OCI-LY3 (cell line): ENCODE results near the gene GALNT14.

Experiments used
- H2AFZ ChIP-seq: fragments of 200-600, 300-600 bp; shearing (Covaris generic); 2 replicates; pipeline ENCODE4 v1.6.0; 2014; ENCODE audit warnings: antibody characterized with exemption, low read depth, low read length
- H3K27ac ChIP-seq: fragments of 200-600, 300-600 bp; sonication (generic); 2 replicates; pipeline ENCODE4 v1.5.1; 2014; ENCODE audit warnings: mild to moderate bottlenecking, low read length, moderate library complexity, mixed read lengths
- H3K27me3 ChIP-seq: fragments of 200-600, 300-600 bp; sonication (generic); 2 replicates; pipeline ENCODE4 v1.6.1; 2014; ENCODE audit warnings: low read depth, low read length, mixed read lengths
- H3K36me3 ChIP-seq: fragments of 200-600, 300-600 bp; sonication (generic); replicated peaks from 2 replicates; pipeline ENCODE3; 2014; ENCODE audit warnings: low read depth, low read length, mixed read lengths
- H3K4me1 ChIP-seq: fragments of 300-600, 200-600 bp; sonication (generic); 2 replicates; pipeline ENCODE4 v1.6.1; 2014; ENCODE audit warnings: low read length, mixed read lengths
- H3K4me2 ChIP-seq: fragments of 200-600, 300-600 bp; sonication (generic); 2 replicates; pipeline ENCODE4 v1.6.1; 2014; ENCODE audit warnings: low read length, mixed read lengths
- H3K4me3 ChIP-seq: fragments of 300-600, 200-600 bp; sonication (generic); 2 replicates; pipeline ENCODE4 v1.5.1; 2014; ENCODE audit warnings: antibody characterized with exemption, mild to moderate bottlenecking, low read length, moderate library complexity
- H3K79me2 ChIP-seq: fragments of 300-600, 200-600 bp; shearing (Covaris generic); 2 replicates; pipeline ENCODE4 v1.6.1; 2014; ENCODE audit warnings: mild to moderate bottlenecking, low read length, mixed read lengths
- H3K9ac ChIP-seq: fragments of 300-600, 200-600 bp; shearing (Covaris generic); 2 replicates; pipeline ENCODE4 v1.6.0; 2014; ENCODE audit warnings: mild to moderate bottlenecking, low read length, moderate library complexity
- H3K9me3 ChIP-seq: fragments of 200-600, 300-600 bp; shearing (Covaris generic); 2 replicates; pipeline ENCODE4 v1.6.1; 2014; ENCODE audit warnings: low read length, mixed read lengths; ENCODE audit not compliant: insufficient read depth
- H4K20me1 ChIP-seq: fragments of 200-600, 300-600 bp; sonication (generic); 2 replicates; pipeline ENCODE4 v1.6.1; 2016; ENCODE audit warnings: low read length, mixed read lengths; ENCODE audit not compliant: insufficient read depth
- CTCF ChIP-seq: fragments of 200-600, 300-600 bp; sonication (generic); IDR thresholded peaks from 2 replicates; pipeline ENCODE4 v1.5.1; 2014; ENCODE audit warnings: antibody characterized with exemption, low read length, low read depth
- EZH2phosphoT487 ChIP-seq: fragments of 200-600 bp; shearing (Covaris generic); IDR thresholded peaks from 2 replicates; pipeline ENCODE4 v1.6.1; 2018; ENCODE audit warnings: antibody characterized with exemption, mixed run types, low read depth

Gene GALNT14

GRCh38 chr2:31136000-31136399, 2.2 kb downstream of the GALNT14 start:
- Histone ChIP-seq H4K20me1 (peaks cover 57% of the 10 kb centered on the region), H3K9me3 (no peaks in the 10 kb centered on the region), H3K36me3 (peaks cover 23% of the 10 kb centered on the region), H3K79me2 (peaks cover 72% of the 10 kb centered on the region), H3K27ac (no peak overlapping the region), H3K4me3 (peak overlapping the region; percentile 95), H2AFZ (no peak overlapping the region), H3K4me1 (peaks cover 55% of the 10 kb centered on the region), H3K4me2 (peak overlapping the region; percentile 98), H3K9ac (peak overlapping the region; percentile 100), H3K27me3 (no peaks in the 10 kb centered on the region)
- no peak for TF ChIP-seq EZH2phosphoT487
- TF ChIP-seq CTCF, result no peak

GRCh38 chr2:31134480-31134879, 3.8 kb downstream of the GALNT14 start:
- no peak overlapping the region for H3K27ac ChIP-seq
- peaks cover 72% of the 10 kb centered on the region for H4K20me1 ChIP-seq
- TF ChIP-seq EZH2phosphoT487, result no peak
- no peak for TF ChIP-seq CTCF
- H3K4me1 ChIP-seq, result peaks cover 51% of the 10 kb centered on the region
- H3K36me3 ChIP-seq, result peaks cover 23% of the 10 kb centered on the region
- no peak overlapping the region for H2AFZ ChIP-seq
- no peak overlapping the region for H3K4me3 ChIP-seq
- H3K9ac ChIP-seq, result no peak overlapping the region
- peaks cover 87% of the 10 kb centered on the region for H3K79me2 ChIP-seq
- no peaks in the 10 kb centered on the region for H3K9me3 ChIP-seq
- H3K4me2 ChIP-seq, result peak overlapping the region; percentile 9; the same call in 1 of the 2 replicates
- H3K27me3 ChIP-seq, result no peaks in the 10 kb centered on the region

GRCh38 chr2:31132786-31133185, 5.5 kb downstream of the GALNT14 start:
- Histone ChIP-seq H2AFZ (no peak overlapping the region), H3K9me3 (no peaks in the 10 kb centered on the region), H3K4me2 (no peak overlapping the region), H3K36me3 (peaks cover 23% of the 10 kb centered on the region), H3K4me1 (peaks cover 42% of the 10 kb centered on the region), H3K4me3 (no peak overlapping the region), H4K20me1 (peaks cover 89% of the 10 kb centered on the region), H3K79me2 (peaks cover 100% of the 10 kb centered on the region), H3K27me3 (no peaks in the 10 kb centered on the region), H3K27ac (no peak overlapping the region), H3K9ac (no peak overlapping the region)
- TF ChIP-seq CTCF (no peak), EZH2phosphoT487 (no peak)

- Histone ChIP-seq H3K4me3 (no peak overlapping the region), H3K4me1 (peaks cover 42% of the 10 kb centered on the region), H2AFZ (no peak overlapping the region), H3K9me3 (no peaks in the 10 kb centered on the region), H3K27ac (no peak overlapping the region), H4K20me1 (peaks cover 99% of the 10 kb centered on the region), H3K36me3 (peaks cover 23% of the 10 kb centered on the region), H3K27me3 (no peaks in the 10 kb centered on the region), H3K4me2 (no peak overlapping the region), H3K79me2 (peaks cover 100% of the 10 kb centered on the region), H3K9ac (no peak overlapping the region)
- no peak for TF ChIP-seq CTCF
- no peak for TF ChIP-seq EZH2phosphoT487
Observed at GRCh38 chr2:31131871-31132270, 6.4 kb downstream of the GALNT14 start.
